ENCODE data around the gene MYOD1. TPM values are rescaled to one million over a fixed set of nuclear protein-coding genes. Genes with fewer than 3 reads are reported as not detected.

MYOD1 gene
- total and polyA plus RNA-seq, 9 of the 15 experiments (the other 6 are each of a cell fraction or from before 2014, with no cell fraction given): not detected

DNA sequence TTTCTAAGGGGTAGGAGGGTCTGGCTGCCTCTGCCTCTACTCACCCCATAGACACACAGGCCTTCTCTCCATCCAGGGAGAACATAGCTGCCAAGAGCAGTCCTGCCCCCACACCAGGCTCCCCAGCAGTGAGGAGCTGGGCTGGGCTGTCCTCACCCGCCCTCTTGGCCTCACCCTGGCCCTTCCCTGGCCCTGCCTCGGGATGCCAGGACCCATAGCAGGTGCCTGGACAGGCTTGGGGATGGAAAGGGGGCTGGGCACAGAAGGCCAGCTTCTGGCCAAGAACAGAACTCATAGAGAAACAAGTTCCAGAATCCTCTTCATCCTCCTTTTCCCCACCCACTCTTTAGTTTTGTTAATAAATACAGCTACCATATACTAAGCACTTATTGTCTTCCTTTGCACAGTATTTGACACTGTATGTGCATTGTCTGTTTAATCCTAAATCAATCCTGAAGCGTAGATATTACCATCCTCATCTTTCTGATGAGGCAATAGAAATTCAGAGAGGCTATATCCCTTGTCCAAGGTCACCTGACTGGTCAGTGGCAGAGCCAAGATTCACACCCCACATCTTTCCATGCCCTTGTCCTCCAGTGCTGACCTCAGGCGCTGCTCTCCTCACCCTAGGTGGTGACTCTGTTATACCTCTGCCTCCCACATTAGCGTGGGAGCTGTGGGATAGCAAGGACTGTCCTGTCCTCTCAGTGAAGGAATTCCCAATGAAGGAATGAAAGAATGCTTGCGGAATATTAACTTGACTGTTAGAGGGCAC, 22.0 kb upstream of the MYOD1 start:
- Histone ChIP-seq H3K4me2 (ENCODE audit: insufficient read depth, low read length) (no peak overlapping the region), H3K27me3 (ENCODE audit: control insufficient read depth in 2 of 2, insufficient read depth in 2 of 2, low read length in 2 of 2) (peaks cover 33 to 48% of the 10 kb centered on the region in 2 experiments), H3K36me3 (ENCODE audit: control insufficient read depth, insufficient read depth, low read length) (no peaks in the 10 kb centered on the region), H2AFZ (ENCODE audit: low read depth, low read length) (no peak overlapping the region), H3K9me3 (replicated peaks; ENCODE audit: control insufficient read depth, insufficient read depth, low read depth, low read length) (no peaks in the 10 kb centered on the region), H3K4me3 (no peak overlapping the region), H3K27ac (ENCODE audit: extremely low read depth, low read depth, low read length) (no peak overlapping the region), H3K9ac (ENCODE audit: insufficient read depth in 1 of 2, low read depth in 2 of 2, low read length in 2 of 2) (no peak overlapping the region), H4K20me1 (replicated peaks; ENCODE audit: control insufficient read depth, insufficient read depth, low read length) (no peaks in the 10 kb centered on the region), H3K4me1 (replicated peaks in 1 of 2; ENCODE audit: control insufficient read depth in 2 of 2, insufficient read depth in 2 of 2, low read length in 2 of 2) (peaks cover 10% of the 10 kb centered on the region in 2 experiments), H3K9me1 (ENCODE audit: control insufficient read depth, insufficient read depth, low read length) (no peaks in the 10 kb centered on the region), H3K79me2 (ENCODE audit: control insufficient read depth, insufficient read depth, low read length) (no peaks in the 10 kb centered on the region)
- intact Hi-C loops (cut with micrococcal nuclease) (no loop called here), in situ Hi-C loops (cut with MboI) (no loop called here)
- DNase-seq (ENCODE audit: extremely low read depth in 1 of 4, low spot score in 3 of 4) (no peak), ATAC-seq (no peak), FAIRE-seq (no peak)
- CTCF ChIA-PET (ENCODE audit: low intra/inter-chr PET ratio): no interaction called here
- TF ChIP-seq TOE1 (IDR thresholded peaks at IDR 0.05; ENCODE audit: borderline replicate concordance) (no peak), TOE1 (CRISPR knock-in tag; IDR thresholded peaks at IDR 0.05; ENCODE audit: borderline replicate concordance, low read depth) (no peak), HDAC8 (tag; IDR thresholded peaks at IDR 0.05) (no peak), LCOR (CRISPR knock-in tag; IDR thresholded peaks at IDR 0.05) (no peak), CXXC5 (CRISPR knock-in tag; IDR thresholded peaks at IDR 0.05) (no peak), THRAP3 (IDR thresholded peaks at IDR 0.05; ENCODE audit: borderline replicate concordance) (no peak), BRCA1 (IDR thresholded peaks at IDR 0.05) (no peak), BRCA1 (CRISPR knock-in tag; IDR thresholded peaks at IDR 0.05) (no peak), PTBP1 (IDR thresholded peaks at IDR 0.05; ENCODE audit: low read depth, low read length) (no peak), HDAC6 (IDR thresholded peaks at IDR 0.05; ENCODE audit: low read depth, low read length) (no peak), ZZZ3 (IDR thresholded peaks at IDR 0.05) (no peak), KAT8 (IDR thresholded peaks at IDR 0.05; ENCODE audit: low read depth) (no peak)
- TF ChIP-seq, protein P1, sequence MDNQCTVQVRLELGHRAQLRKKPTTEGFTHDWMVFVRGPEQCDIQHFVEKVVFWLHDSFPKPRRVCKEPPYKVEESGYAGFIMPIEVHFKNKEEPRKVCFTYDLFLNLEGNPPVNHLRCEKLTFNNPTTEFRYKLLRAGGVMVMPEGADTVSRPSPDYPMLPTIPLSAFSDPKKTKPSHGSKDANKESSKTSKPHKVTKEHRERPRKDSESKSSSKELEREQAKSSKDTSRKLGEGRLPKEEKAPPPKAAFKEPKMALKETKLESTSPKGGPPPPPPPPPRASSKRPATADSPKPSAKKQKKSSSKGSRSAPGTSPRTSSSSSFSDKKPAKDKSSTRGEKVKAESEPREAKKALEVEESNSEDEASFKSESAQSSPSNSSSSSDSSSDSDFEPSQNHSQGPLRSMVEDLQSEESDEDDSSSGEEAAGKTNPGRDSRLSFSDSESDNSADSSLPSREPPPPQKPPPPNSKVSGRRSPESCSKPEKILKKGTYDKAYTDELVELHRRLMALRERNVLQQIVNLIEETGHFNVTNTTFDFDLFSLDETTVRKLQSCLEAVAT (IDR thresholded peaks at IDR 0.05): no peak
- TF ChIP-seq, protein P2, sequence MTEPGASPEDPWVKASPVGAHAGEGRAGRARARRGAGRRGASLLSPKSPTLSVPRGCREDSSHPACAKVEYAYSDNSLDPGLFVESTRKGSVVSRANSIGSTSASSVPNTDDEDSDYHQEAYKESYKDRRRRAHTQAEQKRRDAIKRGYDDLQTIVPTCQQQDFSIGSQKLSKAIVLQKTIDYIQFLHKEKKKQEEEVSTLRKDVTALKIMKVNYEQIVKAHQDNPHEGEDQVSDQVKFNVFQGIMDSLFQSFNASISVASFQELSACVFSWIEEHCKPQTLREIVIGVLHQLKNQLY (CRISPR knock-in tag; conservative IDR thresholded peaks at IDR 0.05): no peak
- TF ChIP-seq, protein P3, sequence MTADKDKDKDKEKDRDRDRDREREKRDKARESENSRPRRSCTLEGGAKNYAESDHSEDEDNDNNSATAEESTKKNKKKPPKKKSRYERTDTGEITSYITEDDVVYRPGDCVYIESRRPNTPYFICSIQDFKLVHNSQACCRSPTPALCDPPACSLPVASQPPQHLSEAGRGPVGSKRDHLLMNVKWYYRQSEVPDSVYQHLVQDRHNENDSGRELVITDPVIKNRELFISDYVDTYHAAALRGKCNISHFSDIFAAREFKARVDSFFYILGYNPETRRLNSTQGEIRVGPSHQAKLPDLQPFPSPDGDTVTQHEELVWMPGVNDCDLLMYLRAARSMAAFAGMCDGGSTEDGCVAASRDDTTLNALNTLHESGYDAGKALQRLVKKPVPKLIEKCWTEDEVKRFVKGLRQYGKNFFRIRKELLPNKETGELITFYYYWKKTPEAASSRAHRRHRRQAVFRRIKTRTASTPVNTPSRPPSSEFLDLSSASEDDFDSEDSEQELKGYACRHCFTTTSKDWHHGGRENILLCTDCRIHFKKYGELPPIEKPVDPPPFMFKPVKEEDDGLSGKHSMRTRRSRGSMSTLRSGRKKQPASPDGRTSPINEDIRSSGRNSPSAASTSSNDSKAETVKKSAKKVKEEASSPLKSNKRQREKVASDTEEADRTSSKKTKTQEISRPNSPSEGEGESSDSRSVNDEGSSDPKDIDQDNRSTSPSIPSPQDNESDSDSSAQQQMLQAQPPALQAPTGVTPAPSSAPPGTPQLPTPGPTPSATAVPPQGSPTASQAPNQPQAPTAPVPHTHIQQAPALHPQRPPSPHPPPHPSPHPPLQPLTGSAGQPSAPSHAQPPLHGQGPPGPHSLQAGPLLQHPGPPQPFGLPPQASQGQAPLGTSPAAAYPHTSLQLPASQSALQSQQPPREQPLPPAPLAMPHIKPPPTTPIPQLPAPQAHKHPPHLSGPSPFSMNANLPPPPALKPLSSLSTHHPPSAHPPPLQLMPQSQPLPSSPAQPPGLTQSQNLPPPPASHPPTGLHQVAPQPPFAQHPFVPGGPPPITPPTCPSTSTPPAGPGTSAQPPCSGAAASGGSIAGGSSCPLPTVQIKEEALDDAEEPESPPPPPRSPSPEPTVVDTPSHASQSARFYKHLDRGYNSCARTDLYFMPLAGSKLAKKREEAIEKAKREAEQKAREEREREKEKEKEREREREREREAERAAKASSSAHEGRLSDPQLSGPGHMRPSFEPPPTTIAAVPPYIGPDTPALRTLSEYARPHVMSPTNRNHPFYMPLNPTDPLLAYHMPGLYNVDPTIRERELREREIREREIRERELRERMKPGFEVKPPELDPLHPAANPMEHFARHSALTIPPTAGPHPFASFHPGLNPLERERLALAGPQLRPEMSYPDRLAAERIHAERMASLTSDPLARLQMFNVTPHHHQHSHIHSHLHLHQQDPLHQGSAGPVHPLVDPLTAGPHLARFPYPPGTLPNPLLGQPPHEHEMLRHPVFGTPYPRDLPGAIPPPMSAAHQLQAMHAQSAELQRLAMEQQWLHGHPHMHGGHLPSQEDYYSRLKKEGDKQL (CRISPR knock-in tag; IDR thresholded peaks at IDR 0.05; ENCODE audit: borderline replicate concordance): no peak
- no TSS peak for BruUV-seq (replicated peaks)
- POLR2A ChIA-PET: interaction anchor here (0.7 kb wide), 1 partner anchor 25 kb away, joined by 4 read pairs; no protein-coding TSS in a partner anchor
- WGBS (ENCODE audit: insufficient coverage, low coverage, missing lambda C conversion rate): 8% methylated on average over 6 of the region's 6 CpGs
